Stimulated activated CD4-positive, alpha-beta T cell treated with anti-CD3 and anti-CD28 coated beads, TNF-alpha, amount 100 ng/mL, for 24 hours (primary cell): ENCODE measurements around the gene HELZ2.
"Not testable (repeated sequence)": the region's sequence is repeated elsewhere in the genome, so short reads cannot be mapped to it uniquely, and the experiment has no call there.

Experiments
- DNase-seq, 3 experiments: peaks; one replicate each; pipeline ENCODE4 v3.0.0-alpha.2; 2020; ENCODE audit warnings: low read depth in 3 of 3

Gene HELZ2, protein sequence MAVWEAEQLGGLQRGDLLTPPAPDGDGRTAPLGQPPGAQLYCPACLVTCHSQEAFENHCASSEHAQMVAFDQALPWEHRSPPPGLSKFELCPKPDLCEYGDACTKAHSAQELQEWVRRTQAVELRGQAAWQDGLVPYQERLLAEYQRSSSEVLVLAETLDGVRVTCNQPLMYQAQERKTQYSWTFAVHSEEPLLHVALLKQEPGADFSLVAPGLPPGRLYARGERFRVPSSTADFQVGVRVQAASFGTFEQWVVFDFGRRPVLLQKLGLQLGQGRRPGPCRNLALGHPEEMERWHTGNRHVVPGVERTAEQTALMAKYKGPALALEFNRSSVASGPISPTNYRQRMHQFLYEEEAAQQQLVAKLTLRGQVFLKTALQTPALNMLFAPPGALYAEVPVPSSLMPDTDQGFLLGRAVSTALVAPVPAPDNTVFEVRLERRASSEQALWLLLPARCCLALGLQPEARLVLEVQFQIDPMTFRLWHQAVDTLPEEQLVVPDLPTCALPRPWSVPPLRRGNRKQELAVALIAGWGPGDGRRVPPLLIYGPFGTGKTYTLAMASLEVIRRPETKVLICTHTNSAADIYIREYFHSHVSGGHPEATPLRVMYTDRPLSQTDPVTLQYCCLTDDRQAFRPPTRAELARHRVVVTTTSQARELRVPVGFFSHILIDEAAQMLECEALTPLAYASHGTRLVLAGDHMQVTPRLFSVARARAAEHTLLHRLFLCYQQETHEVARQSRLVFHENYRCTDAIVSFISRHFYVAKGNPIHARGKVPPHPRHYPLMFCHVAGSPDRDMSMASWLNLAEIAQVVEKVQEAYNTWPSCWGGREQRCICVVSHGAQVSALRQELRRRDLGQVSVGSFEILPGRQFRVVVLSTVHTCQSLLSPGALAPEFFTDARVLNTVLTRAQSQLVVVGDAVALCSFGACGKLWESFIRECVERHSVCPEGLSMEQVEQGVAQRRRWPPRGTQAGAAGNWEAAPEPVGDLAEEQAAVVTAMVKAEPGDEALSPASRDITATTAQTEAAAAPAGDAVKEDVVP (N-terminal part only)

GRCh38 chr20:63574156-63574828 is at the start of gene HELZ2:
HELZ2 (minus strand) TSS chr20:63574239; CDS start chr20:63572385, 1,854 bp downstream.
- DNase-seq = peak in 1 of 3 experiments; percentile 41

GRCh38 chr20:63622732-63623131 is 48.7 kb upstream of the HELZ2 start:
- DNase-seq = no peak

DNA sequence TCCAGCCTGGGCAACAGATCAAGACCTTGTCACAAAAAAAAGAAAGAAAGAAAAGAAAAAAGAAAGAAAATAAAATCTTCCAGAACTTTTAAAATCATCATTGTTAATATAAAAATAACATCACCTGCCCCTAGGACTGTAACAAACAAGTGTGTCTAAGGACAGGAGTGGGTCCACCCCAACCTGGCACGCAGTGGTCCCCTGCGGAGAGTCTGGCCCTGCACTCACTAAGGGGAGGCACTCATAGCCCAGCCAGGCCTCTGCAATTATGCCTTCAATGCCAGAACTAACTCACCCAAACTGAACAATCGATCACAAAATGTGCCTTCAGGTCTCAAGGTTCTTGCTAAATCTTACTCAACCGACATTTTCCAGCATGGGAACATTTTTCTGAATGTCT is 48.1 kb upstream of the HELZ2 start:
- no peak for DNase-seq

- no peak for DNase-seq
These were observed 47.0 kb upstream of the HELZ2 start for GRCh38 chr20:63620991-63621390.

GRCh38 chr20:63619505-63619904 is 45.5 kb upstream of the HELZ2 start:
- DNase-seq = no peak

DNA sequence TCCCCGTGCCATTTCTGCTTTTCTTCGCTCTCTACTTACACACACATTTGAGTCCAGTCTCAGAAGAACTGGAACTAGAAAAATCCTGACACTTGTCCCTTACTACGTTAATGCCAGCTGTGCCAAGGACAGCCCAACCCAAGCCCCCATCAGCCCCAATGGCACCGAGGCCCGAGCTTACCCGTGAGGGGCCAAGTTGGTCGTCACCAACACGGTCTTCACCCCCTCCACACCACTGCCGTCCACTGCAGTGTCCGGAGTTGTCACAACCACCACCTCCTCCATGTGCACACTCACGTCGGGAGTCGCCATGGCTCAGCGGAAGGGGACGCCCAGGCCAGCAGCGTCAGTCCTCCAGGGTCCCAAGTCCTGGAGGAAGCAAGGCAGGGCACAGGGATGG is 45.0 kb upstream of the HELZ2 start:
- DNase-seq = no peak

DNA sequence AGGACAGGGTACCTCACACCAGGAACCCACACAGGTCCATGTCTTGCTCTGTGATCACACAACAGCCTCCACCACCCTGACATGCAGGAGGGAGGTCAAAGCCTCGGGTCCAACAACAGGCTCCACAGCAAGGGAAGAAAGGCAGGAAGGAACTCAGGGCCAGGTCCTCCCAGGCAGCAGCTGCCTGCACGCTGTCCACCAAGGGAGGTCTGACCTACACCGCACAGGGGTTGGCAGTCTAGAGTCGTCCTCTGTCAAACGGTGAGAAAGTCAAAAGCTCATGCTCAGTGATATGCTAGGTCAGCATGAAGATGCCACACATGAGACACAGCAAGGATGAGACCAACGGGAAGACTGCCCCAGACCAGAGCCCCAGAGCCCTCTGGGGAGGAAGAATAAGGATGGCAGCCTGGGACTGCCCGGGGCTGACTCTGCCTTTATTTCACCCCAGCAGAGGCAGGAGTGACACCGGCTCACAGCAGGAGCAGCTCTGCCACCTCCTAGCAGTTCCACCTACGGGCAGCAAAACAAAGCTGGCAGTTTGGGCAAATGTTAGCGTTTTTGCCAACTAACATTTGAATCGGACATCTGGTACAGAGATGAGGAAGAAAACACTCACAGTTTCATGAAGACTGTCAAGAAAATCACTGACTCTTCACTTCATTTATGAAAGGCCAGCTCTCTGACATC is 44.4 kb upstream of the HELZ2 start:
- DNase-seq = no peak

- DNase-seq = no peak
These were observed 43.8 kb upstream of the HELZ2 start for GRCh38 chr20:63617876-63618265.

GRCh38 chr20:63617092-63617875 is 43.2 kb upstream of the HELZ2 start:
- DNase-seq = no peak

GRCh38 chr20:63613863-63614594 is 40.0 kb upstream of the HELZ2 start:
- DNase-seq = not testable (repeated sequence)

GRCh38 chr20:63612276-63612931 is 38.4 kb upstream of the HELZ2 start:
- DNase-seq = no peak

- no peak for DNase-seq
These were observed 37.6 kb upstream of the HELZ2 start for GRCh38 chr20:63611646-63612045.

GRCh38 chr20:63610581-63611435 is 36.8 kb upstream of the HELZ2 start:
- no peak for DNase-seq

DNA sequence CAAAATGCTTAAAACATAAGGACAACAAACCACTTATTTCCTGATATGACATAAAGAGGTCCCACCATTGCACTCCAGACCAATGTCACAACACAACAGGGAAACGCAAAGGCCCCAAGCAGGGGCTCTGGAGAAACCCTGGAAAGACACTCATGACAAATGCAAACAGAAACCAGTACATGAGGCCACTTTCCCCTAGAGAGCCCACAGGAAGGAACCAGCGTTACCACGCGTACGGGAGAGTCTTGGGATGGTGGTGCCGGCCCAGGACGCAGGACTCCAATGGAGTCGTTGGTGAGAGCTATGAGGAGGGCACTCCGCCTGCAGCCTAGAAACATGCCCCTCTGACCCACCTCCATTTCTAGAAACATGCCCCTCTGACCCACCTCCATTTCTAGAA is 32.6 kb upstream of the HELZ2 start:
- DNase-seq = no peak

DNA sequence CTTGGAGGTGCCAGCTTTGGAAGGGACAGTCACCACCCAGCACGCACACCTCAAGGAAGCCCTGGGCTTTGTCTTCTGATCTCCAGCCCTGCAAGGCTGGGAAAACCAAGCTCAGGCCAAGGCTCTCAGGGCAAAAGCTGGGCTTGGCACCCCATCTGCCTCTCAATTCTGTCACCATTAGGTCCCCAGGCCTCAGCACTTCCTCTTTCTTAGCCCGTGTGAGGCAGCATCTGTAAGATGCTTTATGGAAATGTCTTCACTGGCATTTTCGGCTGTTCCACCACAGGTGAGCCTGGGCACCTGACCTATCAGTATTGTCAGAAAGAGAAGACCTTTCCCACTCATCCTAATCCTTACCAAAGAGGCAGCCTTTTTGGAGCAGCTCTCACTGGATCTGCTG is 28.3 kb upstream of the HELZ2 start:
- DNase-seq = no peak

DNA sequence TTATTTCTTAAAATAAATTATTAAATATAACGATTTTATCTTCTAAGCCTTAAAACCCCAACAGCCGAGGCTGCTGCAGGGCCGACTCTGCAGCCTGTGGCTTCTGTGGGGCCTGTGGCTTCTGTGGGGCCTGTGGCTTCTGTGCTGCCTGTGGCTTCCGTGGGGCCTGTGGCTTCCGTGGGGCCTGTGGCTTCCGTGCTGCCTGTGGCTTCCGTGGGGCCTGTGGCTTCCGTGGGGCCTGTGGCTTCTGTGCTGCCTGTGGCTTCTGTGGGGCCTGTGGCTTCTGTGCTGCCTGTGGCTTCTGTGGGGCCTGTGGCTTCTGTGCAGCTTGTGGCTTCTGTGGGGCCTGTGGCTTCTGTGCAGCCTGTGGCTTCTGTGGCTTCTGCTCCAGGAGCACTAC is 27.6 kb upstream of the HELZ2 start:
- DNase-seq = not testable (repeated sequence)

- no peak for DNase-seq
These were observed 25.5 kb upstream of the HELZ2 start for GRCh38 chr20:63599396-63600050.
